Measurements from ENCODE around the gene CREBZF. TPM values are rescaled to one million over a fixed set of nuclear protein-coding genes. Genes with fewer than 3 reads are reported as not detected.
"Not testable (repeated sequence)": the region's sequence is repeated elsewhere in the genome, so short reads cannot be mapped to it uniquely, and the experiment has no call there.

CREBZF gene
- total and polyA plus RNA-seq, 7 experiments from 2014 or later, result 13.0 to 114 (median 59.0) TPM

DNA sequence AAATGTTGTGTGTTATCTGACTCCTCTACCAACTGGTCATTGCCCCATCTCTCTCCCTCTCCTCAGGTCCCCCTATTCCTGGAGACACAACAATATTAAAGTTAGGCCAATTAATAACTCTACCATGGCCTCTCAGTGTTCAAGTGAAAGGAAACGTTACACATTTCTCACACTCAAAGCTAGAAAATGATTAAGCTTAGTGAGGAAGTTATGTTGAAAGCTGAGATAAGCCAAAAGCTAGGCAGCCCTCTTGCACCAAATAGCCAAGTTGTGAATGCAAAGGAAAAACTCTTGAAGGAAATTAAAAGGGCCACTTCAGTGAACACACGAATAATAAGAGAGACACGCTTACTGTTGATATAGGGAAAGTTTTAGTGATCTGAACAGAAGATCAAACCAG is 44.7 kb downstream of the CREBZF start:
- Mint-ChIP-seq H3K27ac (no peak overlapping the region), H3K9me3 (no peaks in the 10 kb centered on the region), H3K27me3 (peaks cover 0 to 7% (median 0%) of the 10 kb centered on the region in 5 donors), H3K4me3 (no peak overlapping the region), H3K4me1 (peaks cover 2 to 16% (median 10%) of the 10 kb centered on the region in 7 donors), H3K36me3 (peaks cover 0 to 12% (median 3%) of the 10 kb centered on the region in 5 donors)
- no peak overlapping the region for H3K4me3 ChIP-seq (ENCODE audit: low read length)
- CTCF ChIA-PET, result interaction anchor here (0.6 kb wide), 1 partner anchor 598 kb away, joined by 3 read pairs; no protein-coding TSS in a partner anchor
- no peaks in the 10 kb centered on the region for H3K36me3 ChIP-seq (ENCODE audit: control insufficient read depth in 2 of 3, insufficient read depth in 3 of 3, low read length in 3 of 3)
- H3K27me3 ChIP-seq (ENCODE audit: control insufficient read depth in 2 of 2, insufficient read depth in 2 of 2, low read length in 2 of 2), result no peaks in the 10 kb centered on the region
- DNase-seq (no peak), ATAC-seq (no peak)
- H3K4me1 ChIP-seq (ENCODE audit: control insufficient read depth in 2 of 2, insufficient read depth in 2 of 2, low read length in 2 of 2), result no peaks in the 10 kb centered on the region
- intact Hi-C loops (cut with micrococcal nuclease), result no loop called here
- no peak overlapping the region for H3K27ac ChIP-seq (ENCODE audit: low read depth, low read length)
- POLR2A ChIA-PET, result interaction anchor here (0.7 to 1.0 kb wide), 2 partner anchors 27 to 245 kb away, joined by 3 to 4 read pairs; partner anchors contain the start of gene TMEM126A
- H3K9me3 ChIP-seq (ENCODE audit: control insufficient read depth in 2 of 3, low read length in 3 of 3), result no peaks in the 10 kb centered on the region

DNA sequence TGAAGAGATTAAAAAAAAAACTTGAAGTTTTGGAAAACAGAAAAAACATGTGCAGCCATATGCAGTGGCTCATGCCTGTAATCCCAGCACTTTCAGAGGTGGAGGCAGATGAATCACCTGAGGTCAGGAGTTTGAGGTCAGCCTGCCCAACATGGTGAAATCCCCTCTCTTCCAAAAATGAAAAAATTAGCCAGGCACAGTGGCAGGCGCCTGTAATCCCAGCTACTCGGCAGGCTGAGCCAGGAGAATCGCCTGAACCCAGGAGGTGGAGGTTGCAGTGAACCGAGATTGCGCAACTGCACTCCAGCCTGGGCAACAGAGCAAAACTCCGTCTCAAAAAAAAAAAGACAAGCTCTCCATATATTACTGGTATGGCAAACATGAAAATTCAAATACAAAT is 45.4 kb downstream of the CREBZF start:
- ChIA-PET POLR2A (interaction anchor here (0.7 kb wide), 1 partner anchor 246 kb away, joined by 4 read pairs; no protein-coding TSS in a partner anchor), CTCF (interaction anchor here (0.6 kb wide), 1 partner anchor 246 kb away, joined by 4 read pairs; no protein-coding TSS in a partner anchor)
- intact Hi-C loops (cut with micrococcal nuclease), result no loop called here
- no peaks in the 10 kb centered on the region for H3K36me3 ChIP-seq (ENCODE audit: control insufficient read depth in 2 of 3, insufficient read depth in 3 of 3, low read length in 3 of 3)
- H3K27ac Mint-ChIP-seq, result no peak overlapping the region
- DNase-seq (no peak), ATAC-seq (no peak)
- H3K27ac ChIP-seq (ENCODE audit: low read depth, low read length), result no peak overlapping the region
- peaks cover 0 to 11% (median 5%) of the 10 kb centered on the region in 7 donors for H3K4me1 Mint-ChIP-seq
- H3K9me3 ChIP-seq (ENCODE audit: control insufficient read depth in 2 of 3, low read length in 3 of 3), result no peaks in the 10 kb centered on the region
- no peaks in the 10 kb centered on the region for H3K27me3 ChIP-seq (ENCODE audit: control insufficient read depth in 2 of 2, insufficient read depth in 2 of 2, low read length in 2 of 2)
- no peaks in the 10 kb centered on the region for H3K9me3 Mint-ChIP-seq
- H3K36me3 Mint-ChIP-seq, result peaks cover 0 to 12% (median 3%) of the 10 kb centered on the region in 5 donors
- H3K4me3 Mint-ChIP-seq, result no peak overlapping the region
- H3K4me3 ChIP-seq (ENCODE audit: low read length), result no peak overlapping the region
- no peaks in the 10 kb centered on the region for H3K4me1 ChIP-seq (ENCODE audit: control insufficient read depth in 2 of 2, insufficient read depth in 2 of 2, low read length in 2 of 2)
- peaks cover 0 to 5% (median 0%) of the 10 kb centered on the region in 5 donors for H3K27me3 Mint-ChIP-seq

DNA sequence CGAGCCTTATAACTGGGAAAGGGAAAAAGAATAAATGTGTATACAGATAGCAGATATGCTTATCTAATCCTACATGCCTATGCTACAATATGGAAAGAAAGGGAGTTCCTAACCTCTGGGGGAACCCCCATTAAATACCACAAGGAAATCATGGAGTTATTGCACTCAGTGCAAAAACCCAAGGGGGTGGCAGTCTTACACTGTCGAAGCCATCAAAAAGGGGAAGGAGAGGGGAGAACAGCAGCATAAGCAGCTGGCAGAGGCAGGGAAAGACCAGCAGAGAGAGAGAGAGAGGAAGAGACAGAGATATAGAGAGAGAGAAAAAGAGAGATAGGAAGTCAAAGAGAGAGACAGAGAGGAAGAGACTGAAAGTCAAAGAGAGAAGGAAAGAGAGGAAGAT is 53.3 kb downstream of the CREBZF start:
- H3K27me3 Mint-ChIP-seq; H3K4me1 Mint-ChIP-seq; intact Hi-C loops (cut with micrococcal nuclease); CTCF ChIA-PET; H3K27ac ChIP-seq (ENCODE audit: low read depth, low read length); ATAC-seq; H3K9me3 Mint-ChIP-seq; H3K9me3 ChIP-seq (ENCODE audit: control insufficient read depth in 2 of 3, low read length in 3 of 3); H3K4me3 Mint-ChIP-seq; POLR2A ChIA-PET; H3K27me3 ChIP-seq (ENCODE audit: control insufficient read depth in 2 of 2, insufficient read depth in 2 of 2, low read length in 2 of 2); H3K4me1 ChIP-seq (ENCODE audit: control insufficient read depth in 2 of 2, insufficient read depth in 2 of 2, low read length in 2 of 2); DNase-seq; H3K36me3 ChIP-seq (ENCODE audit: control insufficient read depth in 2 of 3, insufficient read depth in 3 of 3, low read length in 3 of 3); H3K4me3 ChIP-seq (ENCODE audit: low read length): not testable (repeated sequence)
- H3K36me3 Mint-ChIP-seq, result peaks cover 0 to 11% (median 0%) of the 10 kb centered on the region in 5 donors
- H3K27ac Mint-ChIP-seq, result peak overlapping the region in 1 of 9 donors; percentile 27

Other genes with a start within 250 kb of the CREBZF start
- gene DLG2, start 37.8 kb downstream of the CREBZF start, total RNA-seq, result 1 to 10 TPM; 1.1 to 6.1 (median 3.8) TPM
- gene DLG2, start 37.8 kb downstream of the CREBZF start, polyA plus RNA-seq, result under 1 TPM; 0.64 to 0.76 TPM
- gene TMEM126B, start 36.5 kb downstream of the CREBZF start, total RNA-seq, result 10 to 100 TPM; 22.1 to 50.4 (median 36.4) TPM
- 10 to 100 TPM; 47.1 to 59.3 TPM for gene TMEM126B, start 36.5 kb downstream of the CREBZF start, polyA plus RNA-seq
- gene TMEM126A, start 17.2 kb downstream of the CREBZF start, total RNA-seq, result 10 to 100 TPM; 17.8 to 40.8 (median 18.9) TPM
- gene TMEM126A, start 17.2 kb downstream of the CREBZF start, polyA plus RNA-seq, result 10 to 100 TPM; 63.0 to 68.0 TPM
- gene CCDC89, start 21.1 kb upstream of the CREBZF start, total RNA-seq, result 1 to 10 TPM in 1 of 5 experiments, under 1 TPM in 1, not detected in 3; 0.73 to 1.2 TPM
- not detected for gene CCDC89, start 21.1 kb upstream of the CREBZF start, polyA plus RNA-seq
- gene SYTL2, start 146.0 kb upstream of the CREBZF start, total RNA-seq, result 10 to 100 TPM; 24.8 to 62.9 (median 27.5) TPM
- gene SYTL2, start 146.0 kb upstream of the CREBZF start, polyA plus RNA-seq, result 10 to 100 TPM; 12.0 to 33.3 TPM
- not detected for gene CCDC83, start 190.3 kb upstream of the CREBZF start, total RNA-seq
- not detected for gene CCDC83, start 190.3 kb upstream of the CREBZF start, polyA plus RNA-seq